NK-92 treated with Interleukin-12 subunit alpha and Interleukin-12 subunit beta, amount 100 ng/mL, for 24 hours (cell line): Measurements from ENCODE around the gene GLT6D1.

ENCODE experiments used
- DNase-seq: peaks from one replicate; lab custom pipeline; 2025; lab: John Stamatoyannopoulos, UW

GLT6D1 gene

DNA sequence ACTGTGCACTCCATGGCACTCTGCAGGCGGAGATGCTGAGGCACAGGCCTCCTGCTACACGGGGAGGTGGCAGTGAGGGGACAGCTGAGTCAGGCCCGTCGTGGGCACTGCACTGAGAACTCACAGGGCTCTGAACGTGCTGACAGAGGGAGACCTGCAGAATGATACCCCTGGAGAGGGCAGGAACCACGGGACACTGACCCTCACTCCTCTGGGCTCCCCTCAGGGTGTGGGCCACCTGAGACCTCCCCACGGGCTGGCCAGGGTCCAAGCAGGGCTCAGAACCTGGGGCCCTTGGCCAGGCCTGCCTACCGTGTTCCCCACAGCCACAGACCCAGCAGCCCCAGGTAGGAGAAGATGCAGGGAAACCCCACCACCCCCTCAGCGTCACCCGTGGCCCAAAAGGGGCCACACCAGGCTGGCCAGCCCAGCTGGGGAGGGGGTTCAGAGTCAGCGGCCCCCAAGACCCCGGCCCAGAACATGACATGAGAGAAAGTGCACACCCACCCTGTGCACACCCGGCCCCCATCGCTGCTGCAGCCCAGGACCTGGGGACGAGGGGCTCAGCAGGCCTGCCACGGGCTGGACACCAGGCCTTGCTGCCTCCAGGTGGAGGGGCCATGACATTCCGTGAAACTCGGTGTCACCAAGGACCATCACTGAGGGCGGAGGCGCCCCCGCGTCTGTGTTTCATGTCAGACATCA lies 30.9 kb downstream of the GLT6D1 start:
- no peak for DNase-seq

DNA sequence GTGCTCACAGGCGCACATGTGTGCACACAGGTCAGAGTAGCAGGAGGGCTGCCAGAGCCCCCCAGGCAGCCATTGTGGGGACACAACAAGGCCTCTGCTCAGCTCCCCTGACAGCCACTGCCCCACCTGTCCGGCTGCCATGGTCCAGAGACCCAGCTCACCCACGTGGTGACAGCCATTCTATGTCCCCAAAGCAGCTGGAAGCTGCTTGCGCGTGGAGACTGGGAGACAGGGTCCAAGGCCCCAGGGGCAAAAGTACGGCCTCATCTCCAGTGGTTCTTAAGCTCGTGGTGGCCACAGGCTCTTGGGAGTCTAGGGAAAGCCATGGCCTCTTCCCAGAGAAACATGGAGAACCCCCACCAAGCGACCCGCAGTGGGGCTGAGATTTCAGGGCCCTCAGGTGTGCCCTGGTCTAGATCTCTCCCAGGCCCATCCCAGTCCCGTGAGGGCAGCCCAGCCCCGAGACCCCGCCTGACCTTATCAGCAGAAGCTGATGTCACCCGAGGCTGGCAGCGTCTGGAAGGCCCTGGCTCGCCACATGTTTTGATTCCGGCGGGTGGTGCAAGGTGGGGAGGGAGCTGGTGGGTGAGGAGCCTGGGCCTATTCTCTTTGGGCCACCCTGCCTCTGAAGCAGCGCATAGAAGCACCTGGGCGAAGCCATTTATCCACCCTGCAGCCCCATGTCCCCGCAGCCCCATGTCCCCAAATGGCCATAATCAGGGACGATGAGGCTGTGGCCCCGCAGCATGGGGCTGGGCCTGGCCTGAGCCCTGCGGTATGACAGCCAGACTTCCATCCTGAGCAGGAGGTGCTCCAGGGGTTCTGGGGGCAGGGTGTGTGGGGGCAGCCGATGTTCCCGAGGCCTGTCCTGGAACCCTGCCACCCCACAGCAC lies 31.7 kb downstream of the GLT6D1 start:
- DNase-seq: no peak

DNA sequence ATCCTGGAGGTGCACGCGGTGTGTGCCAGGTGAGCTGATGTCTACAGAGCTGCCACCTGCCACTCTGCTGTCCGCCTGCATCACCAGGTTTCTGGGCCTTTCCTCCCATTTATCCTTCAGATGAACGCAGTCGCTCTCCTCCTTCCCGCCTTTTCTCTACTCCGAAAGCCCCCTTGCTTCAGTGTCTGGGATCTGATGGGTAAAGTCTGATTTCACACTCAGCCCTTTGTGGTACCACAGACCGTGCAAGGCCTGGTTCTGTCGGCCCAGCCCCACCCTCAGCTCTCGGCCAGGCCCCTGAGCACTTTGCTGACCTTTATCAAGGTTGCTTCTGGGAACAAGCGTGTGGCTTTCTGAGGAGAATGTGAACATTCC lies 32.5 kb downstream of the GLT6D1 start:
- DNase-seq: no peak

DNA sequence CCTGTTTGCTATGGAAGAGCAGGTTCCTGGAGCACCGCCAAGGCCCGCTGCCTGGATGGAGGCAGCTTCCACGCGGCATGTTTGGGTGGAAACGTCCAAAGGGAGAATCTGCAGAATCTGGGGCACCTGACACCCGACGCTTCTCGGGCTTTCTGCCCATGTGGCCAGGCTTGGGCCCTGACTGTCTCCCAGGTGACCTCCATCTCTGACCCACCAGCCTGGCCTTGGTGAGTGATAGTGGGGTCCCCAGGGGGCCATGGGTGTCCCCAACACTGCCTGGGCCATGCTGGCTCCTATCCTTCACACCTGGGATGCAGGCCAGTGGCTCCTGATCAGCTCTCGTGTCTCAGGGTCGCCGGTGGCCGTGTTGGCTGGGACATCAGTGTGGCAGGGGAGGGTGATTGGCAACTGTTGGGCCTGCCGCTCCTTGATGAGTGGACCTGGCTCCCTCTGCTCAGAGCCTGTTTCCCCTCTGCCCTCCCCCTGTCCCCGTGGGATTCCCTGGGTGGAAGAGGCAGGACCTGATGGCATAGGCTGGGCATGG lies 34.0 kb downstream of the GLT6D1 start:
- DNase-seq: no peak

DNA sequence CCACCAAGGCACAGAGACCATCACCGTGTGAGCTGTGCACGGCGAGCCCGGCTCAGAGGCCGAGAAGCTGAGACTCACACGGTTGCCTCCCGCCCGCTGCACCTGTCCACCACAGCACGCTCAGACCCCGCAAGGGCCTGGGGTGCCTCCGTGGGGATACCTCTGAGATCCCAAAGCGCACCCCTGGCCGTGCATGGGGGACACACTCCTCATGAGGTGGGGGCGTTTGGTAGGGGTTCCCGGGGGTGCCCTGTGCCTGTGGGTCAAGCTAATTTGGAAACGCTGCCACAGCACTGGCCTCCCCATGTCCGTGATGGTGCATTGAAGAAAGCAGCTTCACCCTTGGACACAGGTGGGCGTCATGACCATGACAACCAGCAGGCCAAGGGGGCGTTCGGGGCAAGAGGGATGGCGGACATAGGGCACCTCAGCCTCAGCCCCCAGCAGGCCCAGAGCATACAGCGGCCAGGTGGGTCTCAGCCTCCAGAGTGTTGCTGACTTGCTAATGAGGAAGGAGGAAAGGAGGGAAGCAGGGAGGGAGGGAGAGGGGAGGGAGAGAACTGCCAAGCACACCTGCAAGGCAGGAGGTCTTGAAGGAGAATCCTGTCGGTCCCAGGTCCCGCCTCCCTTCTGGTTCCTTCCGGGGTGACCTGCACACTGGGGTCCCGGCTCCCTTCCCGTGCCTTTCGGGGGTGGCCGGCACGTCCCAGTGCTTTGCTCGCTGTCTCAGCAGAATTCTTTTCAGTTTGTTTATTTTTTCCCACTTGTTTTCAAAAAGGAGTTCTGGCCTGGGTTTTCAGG lies 34.7 kb downstream of the GLT6D1 start:
- DNase-seq: no peak

DNA sequence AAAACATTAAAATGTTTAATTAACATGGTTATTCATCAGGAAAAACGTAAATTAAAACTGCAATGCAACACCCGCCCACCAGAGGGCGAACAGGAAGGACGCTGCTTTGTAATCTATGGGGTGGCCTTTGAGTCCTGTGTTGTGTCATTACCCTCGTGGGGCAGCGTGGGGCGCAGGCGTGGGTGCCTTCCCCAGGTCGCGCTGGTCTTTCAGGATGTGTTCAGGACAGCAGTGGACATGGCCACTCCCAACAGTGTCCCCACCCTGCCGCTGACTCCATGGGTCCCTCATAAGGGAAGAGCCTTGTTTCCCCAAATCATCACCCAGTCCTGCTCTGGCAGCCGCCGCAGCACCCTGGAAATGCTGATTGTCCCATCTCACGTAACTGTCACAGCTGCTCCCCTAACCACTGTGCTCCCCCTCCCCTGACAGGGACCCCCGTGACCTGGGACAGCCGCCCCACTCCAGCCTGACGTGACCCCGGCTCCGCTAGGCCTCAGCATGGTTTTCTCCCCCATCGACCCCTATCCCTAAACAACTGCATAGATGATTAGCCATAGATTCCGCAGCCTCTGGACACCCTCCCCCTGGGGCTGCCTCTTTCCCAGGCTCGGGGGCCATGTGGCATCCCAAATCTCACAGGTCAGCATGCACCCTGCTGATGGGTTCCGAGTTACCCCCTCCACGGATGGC lies 36.4 kb downstream of the GLT6D1 start:
- peak; percentile 10 for DNase-seq

DNA sequence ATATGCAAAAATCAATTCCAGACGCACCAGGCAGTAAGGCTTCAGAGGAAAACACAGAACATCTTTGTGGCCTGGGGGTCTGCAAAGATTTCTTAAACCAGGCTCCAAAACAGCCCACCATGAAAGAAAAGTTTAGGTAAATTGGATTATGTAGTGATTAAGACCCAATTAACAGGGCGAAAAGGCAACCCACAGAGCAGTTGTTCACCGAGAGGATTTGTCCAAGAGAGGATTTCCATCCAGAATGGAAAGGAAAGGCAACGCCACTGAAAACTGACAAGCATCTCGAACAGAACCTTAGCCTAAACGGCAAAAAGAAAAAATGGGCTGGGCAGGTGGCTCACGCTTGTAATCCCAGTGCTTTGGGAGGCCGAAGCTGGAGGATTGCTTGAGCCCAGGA lies 37.4 kb downstream of the GLT6D1 start:
- no peak for DNase-seq

DNA sequence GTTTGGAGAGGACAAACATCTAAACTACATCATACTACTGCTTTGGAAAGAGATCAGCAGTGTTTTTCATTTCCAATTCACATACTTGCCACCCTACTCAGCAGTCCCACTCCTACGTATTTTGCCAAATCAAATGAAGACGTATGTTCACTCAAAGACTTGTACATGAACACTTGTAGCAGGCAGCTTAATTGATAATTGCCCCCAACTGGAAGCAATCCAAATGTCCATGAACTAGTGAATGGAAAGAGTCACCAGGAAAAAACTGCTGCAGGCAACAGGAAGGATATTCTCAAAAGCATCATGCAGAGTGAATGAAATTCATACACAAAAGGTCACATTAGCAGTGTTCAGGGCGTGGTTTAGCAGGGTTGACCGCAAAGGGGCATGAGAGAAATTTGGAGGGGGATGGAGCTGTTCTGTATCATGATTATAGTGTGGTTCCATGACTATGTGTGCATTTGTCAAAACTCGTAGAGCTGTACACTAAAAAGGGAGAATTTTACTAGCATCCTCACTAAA lies 39.0 kb downstream of the GLT6D1 start:
- DNase-seq: no peak

DNA sequence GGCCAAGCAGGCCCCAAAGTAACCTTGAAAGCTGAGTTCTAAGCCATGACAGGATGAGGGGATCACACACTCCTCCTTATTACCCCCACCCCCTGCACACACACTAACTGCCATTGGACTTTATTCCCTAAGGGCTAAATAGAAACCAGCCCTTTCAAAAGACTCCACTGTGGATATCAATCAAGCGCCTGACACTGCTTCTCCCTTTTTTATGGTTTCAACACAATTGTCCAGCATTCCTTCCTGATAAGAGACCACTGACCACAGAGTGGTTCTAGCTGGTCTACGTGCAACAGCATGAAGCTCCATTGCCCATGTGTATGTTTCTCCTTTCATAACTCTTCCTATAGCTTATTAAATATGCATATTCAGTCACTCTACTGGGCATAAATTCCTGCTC lies 43.1 kb downstream of the GLT6D1 start:
- DNase-seq: no peak

DNA sequence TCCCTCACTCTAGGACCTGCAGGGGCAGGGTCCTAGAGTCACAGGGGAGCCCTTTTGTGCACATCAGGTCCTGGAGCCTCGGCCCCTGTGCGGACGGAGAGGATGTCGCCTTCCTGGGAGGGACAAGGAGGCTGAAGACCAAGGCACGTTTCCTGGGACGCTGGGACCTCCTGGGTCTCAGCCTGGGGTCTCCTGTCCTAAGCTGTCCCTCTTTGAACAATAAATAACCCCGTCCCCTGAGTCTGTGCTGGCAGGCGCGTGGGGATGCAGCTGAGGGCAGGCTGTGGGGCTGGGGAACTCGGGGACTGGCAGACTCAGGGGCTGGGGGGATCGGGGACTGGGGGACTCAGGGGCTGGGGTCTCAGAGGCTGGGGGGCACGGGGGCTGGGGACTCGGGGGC lies 46.7 kb downstream of the GLT6D1 start:
- no peak for DNase-seq

DNA sequence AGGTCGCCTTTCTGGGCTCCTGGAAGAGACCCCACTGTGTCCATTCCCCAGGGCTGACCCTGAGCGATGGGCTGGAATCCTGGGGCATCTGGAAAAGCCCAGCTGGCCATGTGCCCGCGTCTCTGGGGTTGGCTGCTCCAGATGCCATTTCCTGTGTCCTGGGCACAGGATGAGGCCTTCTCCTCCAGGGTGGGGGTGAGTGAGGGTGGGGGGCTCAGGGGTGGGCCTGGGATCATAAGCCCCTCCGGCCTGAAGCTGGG lies 47.1 kb downstream of the GLT6D1 start:
- no peak for DNase-seq

DNA sequence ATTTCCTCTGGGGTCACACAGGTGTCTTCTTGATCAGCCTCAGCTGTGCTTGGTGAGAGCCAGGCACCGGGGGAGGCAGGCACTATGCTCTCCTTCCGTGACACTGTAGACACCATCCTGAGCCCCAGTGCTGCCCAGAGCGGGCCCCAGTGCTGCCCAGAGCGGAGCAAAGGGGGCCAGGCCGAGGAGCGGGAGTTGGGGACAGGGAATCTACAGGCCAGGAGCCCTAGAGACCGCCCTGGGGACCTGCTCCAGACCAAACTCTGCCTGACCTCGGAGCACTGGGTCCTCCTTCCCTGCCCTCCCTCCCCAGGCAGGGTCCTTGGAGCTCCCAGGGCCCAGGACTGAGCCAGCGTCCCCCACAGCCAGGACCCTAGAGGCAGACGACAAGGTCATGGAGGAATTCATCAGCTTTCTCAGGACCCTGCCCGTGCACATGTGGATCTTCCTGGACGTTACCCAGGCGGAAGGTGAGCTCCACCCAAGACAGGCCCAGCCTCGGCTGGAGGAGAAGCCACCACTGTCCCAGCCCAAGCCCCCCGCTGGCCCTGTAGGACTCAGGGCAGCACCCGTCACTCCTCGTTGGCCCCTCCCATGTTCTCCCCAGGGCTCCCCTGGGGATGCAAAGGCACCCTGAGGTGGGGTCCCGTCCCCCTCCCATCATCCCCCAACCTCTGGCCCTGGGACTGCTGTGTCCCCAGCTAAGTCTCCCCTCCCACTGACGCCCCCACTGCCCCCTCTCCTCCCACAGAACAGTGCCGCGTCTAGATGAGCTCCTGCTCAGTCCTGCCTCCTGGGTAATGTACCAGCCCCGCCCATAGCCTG lies 47.6 kb downstream of the GLT6D1 start:
- no peak for DNase-seq

DNA sequence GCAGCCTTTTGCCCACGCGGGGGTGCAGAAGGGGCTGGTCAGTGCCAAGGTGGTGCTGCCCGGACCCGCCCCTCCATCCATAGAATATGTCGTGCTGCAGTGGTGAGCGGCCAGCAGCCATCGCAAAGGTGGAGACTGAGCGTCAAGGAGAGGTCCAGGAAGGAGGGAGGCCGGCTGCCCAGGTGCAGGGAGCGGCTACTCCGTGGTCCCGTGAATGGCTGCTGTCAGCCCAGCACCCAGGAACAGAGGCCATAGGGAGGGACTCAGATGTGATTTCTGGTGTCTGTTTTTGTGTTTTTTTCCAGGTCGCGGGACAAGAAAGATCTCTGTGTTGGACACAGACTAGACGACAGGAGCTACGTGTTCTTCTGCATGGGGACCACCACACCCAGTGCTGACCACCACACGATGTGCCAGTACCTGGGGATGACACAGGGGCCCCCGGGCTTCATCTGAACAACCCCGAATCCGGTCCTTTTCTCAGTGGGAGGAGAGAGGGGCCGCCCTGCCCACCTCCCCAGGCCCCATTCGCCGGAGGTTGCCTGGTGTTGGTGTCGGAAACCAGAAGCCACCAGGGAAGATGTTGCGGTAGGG lies 48.8 kb downstream of the GLT6D1 start:
- DNase-seq: no peak

DNA sequence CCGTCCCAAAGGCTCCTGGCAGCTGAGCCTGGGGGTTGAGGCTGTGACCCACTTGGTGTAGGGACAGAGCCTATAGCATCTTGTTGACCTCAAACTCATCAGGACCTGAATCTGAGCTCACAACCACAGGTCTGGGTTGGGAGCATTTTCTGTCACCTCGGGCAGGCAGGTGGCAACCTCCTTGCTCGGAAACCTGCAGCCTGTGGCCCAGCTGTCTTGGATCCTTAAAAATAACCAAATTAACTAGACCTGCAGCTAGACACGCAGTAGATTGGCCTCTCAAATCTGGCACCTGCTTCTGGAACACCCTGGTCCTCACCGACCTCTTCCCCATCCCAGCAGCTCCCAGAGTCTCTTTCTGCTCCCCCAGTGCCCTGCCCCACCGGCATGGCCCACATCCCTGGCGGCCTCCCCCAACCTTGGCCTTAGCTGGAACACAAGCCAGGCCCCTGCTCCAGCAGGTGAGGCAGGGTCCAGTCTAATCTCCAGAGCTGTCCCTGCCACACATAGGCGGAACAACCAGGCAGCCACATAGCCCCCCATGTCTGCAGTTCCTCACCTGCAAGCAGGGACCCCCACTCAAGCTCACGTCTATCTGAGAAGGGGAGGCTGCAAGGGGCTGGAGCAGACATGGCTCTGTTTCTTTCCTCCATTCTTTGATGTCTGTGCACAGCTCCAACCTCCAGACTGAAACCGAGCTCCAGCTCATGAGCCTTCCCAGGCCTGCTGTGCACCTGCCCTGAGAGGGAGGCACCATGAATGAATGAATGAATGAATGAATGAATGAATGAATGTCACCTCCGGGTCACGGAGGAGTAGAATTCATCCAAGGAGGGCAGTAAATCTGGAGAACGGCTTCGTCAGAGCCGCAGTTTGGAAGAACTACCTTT lies 49.5 kb downstream of the GLT6D1 start:
- no peak for DNase-seq

DNA sequence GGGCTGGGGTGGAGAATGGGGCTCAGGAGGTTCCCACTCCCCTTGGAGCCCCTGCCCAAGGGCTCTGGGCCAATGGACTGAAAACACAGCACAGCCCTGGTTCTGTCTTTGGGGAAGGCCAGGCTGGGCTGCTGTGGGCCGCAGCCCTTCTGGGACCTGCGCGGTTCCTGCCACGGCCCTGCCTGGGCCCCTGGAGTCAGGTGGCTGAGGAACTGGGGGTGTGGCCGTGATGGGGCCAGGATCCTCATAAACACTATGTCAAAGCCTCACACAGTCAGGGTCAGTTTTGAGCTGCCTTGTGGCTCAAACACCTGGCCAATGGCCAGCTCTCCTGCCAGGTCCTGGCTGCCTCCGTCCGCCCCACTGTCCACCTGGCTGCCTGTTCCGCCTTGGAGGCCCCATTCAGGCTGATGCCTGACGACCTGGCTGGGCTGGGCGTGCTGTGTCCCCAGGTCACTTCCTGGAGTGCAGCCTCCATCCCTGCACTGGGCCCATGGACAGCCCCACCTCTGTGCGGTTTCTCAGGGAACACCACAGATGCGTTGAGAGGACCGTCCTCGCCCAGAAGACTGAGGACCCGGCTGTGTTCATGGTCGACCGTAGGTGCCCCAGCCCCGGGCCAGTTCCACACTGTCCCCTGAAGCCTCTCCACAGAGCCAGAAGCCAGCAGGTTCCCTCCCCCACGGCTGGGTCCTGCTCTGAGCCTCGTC lies 50.3 kb downstream of the GLT6D1 start:
- DNase-seq: no peak

DNA sequence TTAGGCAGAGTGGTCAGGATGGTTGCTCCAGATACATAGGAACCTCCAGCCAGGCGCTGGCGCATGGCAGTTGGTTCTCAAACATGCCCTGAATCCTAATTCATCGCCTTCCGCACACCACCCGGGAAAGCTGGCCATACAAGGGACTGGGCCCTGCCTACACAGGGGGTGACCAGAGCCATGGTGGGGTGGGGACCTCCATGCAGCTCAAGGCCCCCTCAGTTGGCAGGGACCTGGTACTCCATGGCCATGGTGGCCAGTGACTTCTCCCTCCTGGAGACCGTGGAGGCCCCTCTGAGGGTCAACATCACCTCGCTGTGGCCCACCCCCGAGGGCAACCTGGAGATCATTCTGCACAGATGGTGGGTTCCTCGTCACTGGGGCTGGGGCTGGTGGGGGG lies 51.0 kb downstream of the GLT6D1 start:
- DNase-seq: no peak

DNA sequence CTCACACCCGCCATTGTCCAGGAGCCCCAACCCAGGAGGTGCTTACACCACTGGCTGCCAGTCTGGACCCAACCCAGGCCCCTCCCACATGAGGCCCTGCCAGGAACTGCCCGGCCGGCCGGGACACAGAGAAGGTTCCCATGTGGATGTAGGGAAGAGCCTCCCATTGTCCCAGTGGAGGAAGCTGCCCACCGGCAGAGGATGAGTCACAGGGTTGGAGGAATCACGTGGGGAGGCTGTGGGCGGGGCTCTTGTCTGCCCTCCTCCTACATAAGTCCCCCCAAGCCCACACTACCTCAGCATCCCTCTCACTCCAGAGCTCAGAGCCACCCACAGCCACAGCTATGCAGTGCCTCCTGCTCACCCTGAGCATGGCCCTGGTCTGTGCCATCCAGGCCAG lies 51.7 kb downstream of the GLT6D1 start:
- DNase-seq: no peak

DNA sequence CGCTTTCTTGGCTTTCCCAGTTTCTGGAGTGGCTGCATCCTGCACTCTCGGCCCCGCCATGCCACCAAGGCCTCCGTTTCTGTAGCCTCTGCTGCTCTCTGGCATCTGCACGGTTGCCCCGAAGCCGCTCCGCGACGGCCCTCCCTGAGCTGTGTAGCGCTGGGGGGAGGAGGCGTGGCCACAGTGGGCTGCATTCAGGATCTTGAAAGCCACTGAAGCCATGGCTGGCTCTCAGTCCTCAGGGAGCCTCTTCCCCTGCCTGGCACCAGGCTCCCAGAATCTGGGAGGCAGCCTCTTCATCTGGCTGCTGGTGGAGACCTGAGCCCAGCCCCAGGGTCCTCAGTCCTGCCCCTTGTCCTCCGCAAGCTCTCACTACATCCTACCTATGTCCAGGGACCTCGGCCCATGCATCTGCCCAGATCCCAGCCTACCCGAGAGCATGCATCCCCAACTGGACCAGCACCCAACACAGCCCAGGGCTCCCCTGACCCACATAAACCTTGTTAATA lies 52.7 kb downstream of the GLT6D1 start:
- no peak for DNase-seq

DNA sequence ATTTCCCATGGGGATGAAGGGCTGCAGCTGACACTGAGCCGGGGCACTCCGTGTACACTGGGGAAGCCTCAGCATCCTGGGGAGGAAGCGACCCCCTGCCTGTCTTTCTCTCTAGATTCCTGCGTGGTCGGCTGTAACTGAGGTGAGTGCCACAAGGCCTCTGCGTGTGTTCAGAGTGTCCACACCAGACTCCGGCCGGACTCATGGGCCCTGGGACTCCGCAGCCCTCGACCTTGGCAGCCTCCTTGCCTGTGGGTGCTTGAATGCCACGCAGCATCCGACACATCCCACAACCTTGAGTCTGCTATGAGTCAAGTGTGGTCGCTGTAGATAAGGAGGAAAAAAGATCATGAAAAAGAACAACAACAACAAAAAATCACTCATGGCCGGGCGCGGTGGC lies 54.4 kb downstream of the GLT6D1 start:
- DNase-seq: no peak
